ENCODE results near the gene DCDC2B.

DNA sequence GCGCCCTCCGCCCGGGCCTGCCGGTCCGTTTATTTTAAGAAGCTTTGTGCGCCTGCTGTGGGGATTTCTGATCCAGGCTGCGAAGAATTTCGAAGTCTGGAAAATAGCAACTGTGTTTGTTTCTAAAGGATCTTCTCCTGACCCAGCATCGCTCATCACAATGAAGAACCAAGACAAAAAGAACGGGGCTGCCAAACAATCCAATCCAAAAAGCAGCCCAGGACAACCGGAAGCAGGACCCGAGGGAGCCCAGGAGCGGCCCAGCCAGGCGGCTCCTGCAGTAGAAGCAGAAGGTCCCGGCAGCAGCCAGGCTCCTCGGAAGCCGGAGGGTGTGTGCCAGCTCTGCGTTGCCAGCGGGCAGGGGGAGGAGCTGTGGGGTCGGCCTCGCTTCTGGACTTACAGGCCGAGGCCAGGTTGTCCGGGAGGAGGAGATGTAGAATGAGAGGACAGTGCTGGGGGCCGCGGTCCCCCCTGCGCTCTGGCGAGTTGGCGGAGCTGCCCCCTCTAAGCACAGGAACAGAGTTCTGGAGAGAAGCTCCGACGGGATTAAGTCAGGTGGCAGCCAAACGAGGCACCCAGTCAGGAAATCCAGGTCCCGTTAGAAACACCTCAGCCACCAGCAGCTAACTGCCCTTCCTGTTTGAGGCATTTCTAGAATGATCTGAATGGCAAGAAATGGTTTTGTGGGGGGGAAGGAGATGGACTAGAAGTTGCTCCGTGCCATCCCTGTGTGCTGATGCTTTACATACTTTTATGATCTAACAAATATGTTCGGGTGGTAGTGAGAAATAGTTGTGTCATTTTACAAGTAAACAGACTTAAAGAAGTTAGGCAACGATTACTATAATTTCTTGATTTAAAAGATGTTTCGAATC, 28.5 kb upstream of the DCDC2B start:
- TF ChIP-seq POLR2A (IDR thresholded peaks at IDR 0.05) (no peak), CTCF (IDR thresholded peaks at IDR 0.05) (no peak)

Measured in tibial nerve (tissue), 3 donors.